ENCODE results near the gene PLEKHO2. TPM values are rescaled to one million over a fixed set of nuclear protein-coding genes. Genes with fewer than 3 reads are reported as not detected.

Gene PLEKHO2
- total and polyA plus RNA-seq, 10 of the 15 experiments (the other 5 are each of a cell fraction or from before 2014, with no cell fraction given), result 1.4 to 25.6 (median 20.5) TPM

- no peak for TF ChIP-seq SKIL (IDR thresholded peaks at IDR 0.05; ENCODE audit: low read depth, poor library complexity, severe bottlenecking)
- TF ChIP-seq SMAD1 (IDR thresholded peaks at IDR 0.05; ENCODE audit: low read depth, partially characterized antibody), result no peak
- TF ChIP-seq, protein P1, sequence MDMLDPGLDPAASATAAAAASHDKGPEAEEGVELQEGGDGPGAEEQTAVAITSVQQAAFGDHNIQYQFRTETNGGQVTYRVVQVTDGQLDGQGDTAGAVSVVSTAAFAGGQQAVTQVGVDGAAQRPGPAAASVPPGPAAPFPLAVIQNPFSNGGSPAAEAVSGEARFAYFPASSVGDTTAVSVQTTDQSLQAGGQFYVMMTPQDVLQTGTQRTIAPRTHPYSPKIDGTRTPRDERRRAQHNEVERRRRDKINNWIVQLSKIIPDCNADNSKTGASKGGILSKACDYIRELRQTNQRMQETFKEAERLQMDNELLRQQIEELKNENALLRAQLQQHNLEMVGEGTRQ (IDR thresholded peaks at IDR 0.05; ENCODE audit: borderline replicate concordance, low read depth, low read length), result no peak
- TF ChIP-seq NR2C2 (IDR thresholded peaks at IDR 0.05; ENCODE audit: borderline replicate concordance, control insufficient read depth, insufficient read length, low read depth), result no peak
- TF ChIP-seq NBN (IDR thresholded peaks at IDR 0.05), result no peak
- peak; percentile 65; the same call in 1 of the 2 replicates for TF ChIP-seq YY1 (IDR thresholded peaks at IDR 0.05; ENCODE audit: low read depth, low read length)
- TF ChIP-seq, protein P2, sequence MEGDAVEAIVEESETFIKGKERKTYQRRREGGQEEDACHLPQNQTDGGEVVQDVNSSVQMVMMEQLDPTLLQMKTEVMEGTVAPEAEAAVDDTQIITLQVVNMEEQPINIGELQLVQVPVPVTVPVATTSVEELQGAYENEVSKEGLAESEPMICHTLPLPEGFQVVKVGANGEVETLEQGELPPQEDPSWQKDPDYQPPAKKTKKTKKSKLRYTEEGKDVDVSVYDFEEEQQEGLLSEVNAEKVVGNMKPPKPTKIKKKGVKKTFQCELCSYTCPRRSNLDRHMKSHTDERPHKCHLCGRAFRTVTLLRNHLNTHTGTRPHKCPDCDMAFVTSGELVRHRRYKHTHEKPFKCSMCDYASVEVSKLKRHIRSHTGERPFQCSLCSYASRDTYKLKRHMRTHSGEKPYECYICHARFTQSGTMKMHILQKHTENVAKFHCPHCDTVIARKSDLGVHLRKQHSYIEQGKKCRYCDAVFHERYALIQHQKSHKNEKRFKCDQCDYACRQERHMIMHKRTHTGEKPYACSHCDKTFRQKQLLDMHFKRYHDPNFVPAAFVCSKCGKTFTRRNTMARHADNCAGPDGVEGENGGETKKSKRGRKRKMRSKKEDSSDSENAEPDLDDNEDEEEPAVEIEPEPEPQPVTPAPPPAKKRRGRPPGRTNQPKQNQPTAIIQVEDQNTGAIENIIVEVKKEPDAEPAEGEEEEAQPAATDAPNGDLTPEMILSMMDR (IDR thresholded peaks at IDR 0.05 in 2 of 3, conservative IDR thresholded peaks at IDR 0.05 in 1 of 3; ENCODE audit: control insufficient read depth in 2 of 3, extremely low read depth in 1 of 3, insufficient read depth in 1 of 3, low read depth in 3 of 3, low read length in 3 of 3), result peak; percentile 92 to 95 (median 95)
- peak; percentile 47; the same call in 1 of the 2 replicates for TF ChIP-seq IKZF1 (conservative IDR thresholded peaks at IDR 0.05)
- TF ChIP-seq RAD21 (IDR thresholded peaks at IDR 0.05; ENCODE audit: insufficient read depth, low read depth, low read length), result peak; percentile 92
- TF ChIP-seq KAT2A (conservative IDR thresholded peaks at IDR 0.05; ENCODE audit: control insufficient read depth, low read depth, low read length), result no peak
- no peak for TF ChIP-seq YBX1 (IDR thresholded peaks at IDR 0.05)
- TF ChIP-seq REST (IDR thresholded peaks at IDR 0.05; ENCODE audit: low read depth, low read length), result no peak
- 0 out of 2 replicates have a peak, but pooled peaks have one; percentile 21 for TF ChIP-seq CHD2 (IDR thresholded peaks at IDR 0.05; ENCODE audit: borderline replicate concordance, low read depth, low read length)
- TF ChIP-seq, protein P3, sequence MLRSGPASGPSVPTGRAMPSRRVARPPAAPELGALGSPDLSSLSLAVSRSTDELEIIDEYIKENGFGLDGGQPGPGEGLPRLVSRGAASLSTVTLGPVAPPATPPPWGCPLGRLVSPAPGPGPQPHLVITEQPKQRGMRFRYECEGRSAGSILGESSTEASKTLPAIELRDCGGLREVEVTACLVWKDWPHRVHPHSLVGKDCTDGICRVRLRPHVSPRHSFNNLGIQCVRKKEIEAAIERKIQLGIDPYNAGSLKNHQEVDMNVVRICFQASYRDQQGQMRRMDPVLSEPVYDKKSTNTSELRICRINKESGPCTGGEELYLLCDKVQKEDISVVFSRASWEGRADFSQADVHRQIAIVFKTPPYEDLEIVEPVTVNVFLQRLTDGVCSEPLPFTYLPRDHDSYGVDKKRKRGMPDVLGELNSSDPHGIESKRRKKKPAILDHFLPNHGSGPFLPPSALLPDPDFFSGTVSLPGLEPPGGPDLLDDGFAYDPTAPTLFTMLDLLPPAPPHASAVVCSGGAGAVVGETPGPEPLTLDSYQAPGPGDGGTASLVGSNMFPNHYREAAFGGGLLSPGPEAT (IDR thresholded peaks at IDR 0.05; ENCODE audit: low read depth), result no peak
- TF ChIP-seq GATAD2B (conservative IDR thresholded peaks at IDR 0.05; ENCODE audit: low read depth), result no peak
- peak; percentile 61 for TF ChIP-seq EED (IDR thresholded peaks at IDR 0.05; ENCODE audit: low read depth)
- no peak for TF ChIP-seq USF1 (IDR thresholded peaks at IDR 0.05; ENCODE audit: borderline replicate concordance, extremely low read length, insufficient read depth, low read depth, low read length)
Measured at GRCh38 chr15:64809649-64810496, 31.8 kb upstream of the PLEKHO2 start (continued).
